GM19463 (cell line): ENCODE data around the gene PAM.
"Not testable (repeated sequence)": the region's sequence is repeated elsewhere in the genome, so short reads cannot be mapped to it uniquely, and the experiment has no call there.

Source experiments
- ATAC-seq: cut with Tn5 transposase; IDR thresholded peaks from one replicate; pipeline ENCODE4 v1.9.1; 2021; ENCODE audit warnings: mild to moderate bottlenecking, moderate library complexity; ENCODE audit not compliant: unreplicated experiment

The PAM gene

DNA sequence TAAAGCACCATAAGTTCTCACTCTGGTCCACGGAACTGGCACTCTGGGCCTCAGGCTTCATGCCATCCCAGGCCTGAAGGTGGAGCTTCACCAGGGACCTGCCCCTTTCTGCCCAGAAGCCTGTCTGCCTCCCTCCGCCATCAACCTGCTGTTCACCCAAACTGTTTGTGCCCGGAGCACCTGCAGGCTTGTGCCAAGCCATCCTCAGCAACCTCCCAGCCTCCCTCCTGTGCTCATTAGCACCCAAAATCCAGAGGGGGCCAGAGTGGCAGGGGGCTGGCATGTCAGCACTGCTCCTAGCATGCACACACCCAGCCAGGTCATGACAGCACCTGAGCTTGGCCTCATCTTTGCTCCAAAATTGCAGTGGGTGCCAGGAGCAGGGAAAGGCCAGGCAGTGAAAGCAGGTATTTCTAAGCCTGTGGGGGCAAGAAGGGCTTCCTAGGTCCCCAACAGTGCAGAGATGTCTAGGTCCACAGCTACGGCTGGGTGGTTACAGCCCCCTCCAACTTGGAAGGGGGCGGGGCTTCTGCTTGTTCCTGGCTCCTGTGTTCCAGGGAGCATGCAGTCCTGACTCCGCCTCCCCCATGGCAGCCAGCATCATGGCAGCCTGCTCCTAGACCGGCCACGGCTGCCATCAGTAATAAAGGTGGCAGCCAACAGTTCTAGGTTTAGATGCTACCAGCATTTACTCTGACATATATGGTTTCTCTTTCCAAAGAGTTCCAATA, 279.7 kb downstream of the PAM start:
- no peak for ATAC-seq

- no peak for ATAC-seq
Observed at GRCh38 chr5:103035701-103036100, 280.6 kb downstream of the PAM start.

DNA sequence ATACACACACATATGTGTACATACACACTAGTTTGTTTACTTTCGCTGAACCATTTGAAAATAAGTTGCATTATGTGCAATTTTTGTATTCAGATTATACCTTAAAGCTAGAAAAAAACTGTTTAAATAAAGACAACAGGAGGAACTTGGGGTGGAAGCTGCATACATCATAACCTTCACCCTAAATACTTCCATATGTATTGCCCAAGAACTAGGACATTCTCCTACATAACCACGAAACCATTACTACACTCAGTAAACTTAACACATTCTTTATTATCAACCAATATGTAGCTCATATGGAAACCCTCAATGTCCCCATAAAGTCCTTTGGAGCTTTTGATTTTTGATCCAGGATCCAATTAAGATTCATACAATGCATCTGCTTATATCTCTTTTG, 281.5 kb downstream of the PAM start:
- ATAC-seq: no peak

DNA sequence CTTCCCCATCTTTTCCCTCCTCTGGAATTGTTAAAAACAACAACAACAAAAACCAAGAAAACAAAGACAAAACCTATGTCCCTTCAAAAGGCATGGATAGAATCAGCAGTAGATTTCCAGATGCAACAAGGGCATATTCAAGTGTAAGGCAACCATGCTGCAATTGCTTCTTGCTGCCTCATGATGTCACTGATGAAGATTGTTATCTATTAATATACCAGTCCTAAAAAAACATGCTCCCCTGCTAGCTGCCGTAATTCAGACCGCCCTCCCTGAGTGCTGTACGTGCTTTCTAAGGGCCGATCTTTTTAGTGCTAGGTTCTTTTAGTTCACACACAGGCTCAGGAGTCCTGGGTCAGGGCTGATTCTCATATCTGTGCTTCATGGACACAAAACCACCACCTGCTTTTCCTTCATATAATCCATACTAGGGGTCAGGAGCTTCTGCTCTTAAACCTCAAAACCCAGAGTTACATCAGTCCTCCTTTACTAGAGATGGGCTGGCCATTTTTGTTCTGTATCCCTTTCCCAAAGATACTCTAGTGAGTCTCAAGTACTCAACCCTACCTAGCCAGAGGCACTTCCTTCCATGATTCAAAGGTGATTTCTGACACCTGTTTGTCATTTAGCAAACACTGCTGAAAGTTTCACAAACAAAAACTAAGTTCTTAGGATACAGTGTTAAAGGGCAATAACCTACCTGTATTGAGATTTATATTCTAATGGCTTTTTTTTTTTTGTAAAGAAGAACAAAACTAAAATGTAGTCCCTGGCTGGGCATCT, 282.8 kb downstream of the PAM start:
- ATAC-seq: no peak

DNA sequence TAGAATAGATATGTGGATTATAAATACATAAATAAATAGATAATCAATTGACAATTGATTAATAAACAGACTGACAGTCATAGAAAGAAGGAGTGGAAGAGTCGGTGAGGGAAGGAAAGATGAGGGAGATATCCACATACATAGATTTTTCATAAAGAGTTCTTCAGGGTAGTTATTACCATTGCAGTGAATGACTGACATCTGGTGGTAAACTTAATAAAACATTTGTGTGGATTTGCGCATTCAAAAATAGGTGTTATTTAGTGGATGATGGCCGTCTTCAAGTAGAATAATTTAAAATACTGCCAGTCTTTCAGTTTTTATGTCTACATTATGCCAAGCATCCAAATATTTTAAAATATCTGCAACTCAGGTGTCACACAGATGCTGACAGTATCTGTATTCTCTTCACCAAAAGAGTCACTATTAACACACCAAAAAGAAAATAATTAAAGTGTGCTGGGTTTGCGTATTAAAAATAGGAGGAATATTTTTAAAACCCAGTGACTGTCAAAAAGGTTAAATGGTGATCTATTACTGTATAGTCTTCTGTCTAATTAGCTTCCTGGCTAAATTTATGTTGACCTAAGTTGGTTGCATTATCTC, 286.1 kb downstream of the PAM start:
- ATAC-seq: no peak

- ATAC-seq: not testable (repeated sequence)
Observed at GRCh38 chr5:103046706-103047105, 291.6 kb downstream of the PAM start.

DNA sequence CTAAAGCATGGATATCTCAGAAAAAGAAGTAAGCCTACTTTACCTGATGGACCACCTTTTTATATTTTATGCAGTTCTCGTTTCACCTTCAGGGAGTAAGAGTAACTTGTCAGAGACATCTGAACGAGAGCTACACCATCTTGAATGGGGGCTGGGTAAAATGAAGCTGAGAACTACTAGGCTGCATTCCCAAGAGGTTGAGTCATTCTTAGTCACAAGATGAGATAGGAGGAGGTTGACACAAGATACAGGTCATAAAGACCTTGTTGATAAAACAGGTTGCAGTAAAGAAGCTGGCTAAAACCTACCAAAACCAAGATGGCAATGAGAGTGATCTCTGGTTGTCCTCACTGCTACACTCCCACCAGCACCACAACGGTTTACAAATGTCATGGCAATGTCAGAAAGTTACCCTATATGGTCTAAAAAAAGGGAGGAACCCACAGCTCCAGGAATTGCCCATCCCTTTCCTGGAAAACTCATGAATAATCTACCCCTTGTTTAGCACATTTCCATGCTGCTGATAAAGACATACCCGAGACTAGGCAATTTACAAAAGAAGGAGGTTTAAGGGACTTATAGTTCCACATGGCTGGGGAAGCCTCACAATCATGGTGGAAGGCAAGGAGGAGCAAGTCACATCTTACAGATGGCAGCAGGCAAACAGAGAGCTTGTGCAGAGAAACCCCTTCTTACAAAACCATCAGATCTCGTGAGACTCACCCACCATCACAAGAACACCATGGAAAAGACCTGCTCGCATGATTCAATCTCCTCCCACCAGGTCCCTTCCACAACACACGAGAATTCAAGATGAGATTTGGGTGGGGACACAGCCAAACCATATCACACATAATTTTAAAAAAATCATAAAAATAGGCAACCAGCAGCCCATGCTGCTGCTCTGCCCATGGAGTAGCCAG, 302.4 kb downstream of the PAM start:
- ATAC-seq: no peak

GRCh38 chr5:103059525-103059924, 304.4 kb downstream of the PAM start:
- no peak for ATAC-seq

- ATAC-seq: no peak
Observed at GRCh38 chr5:103060424-103060954, 305.4 kb downstream of the PAM start.

DNA sequence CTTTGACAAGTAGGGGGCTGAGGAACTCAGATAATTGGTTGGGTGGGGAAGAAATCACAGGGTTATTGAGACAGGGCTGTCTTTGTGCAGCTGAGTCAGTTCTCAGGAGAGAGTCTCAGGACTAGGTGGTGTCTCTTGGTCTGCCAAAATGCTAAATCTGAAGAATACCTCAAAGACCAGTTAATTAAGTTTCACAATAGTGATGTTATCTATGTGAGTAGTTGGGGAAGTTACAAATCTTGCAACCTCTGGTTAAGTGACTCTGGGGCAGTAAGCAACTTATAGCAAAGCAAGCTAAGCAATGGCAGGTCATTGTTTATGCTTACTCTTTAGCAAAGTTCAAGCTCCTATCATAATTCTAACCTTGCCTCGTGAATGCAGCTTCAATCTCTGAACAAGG, 311.2 kb downstream of the PAM start:
- ATAC-seq: no peak

DNA sequence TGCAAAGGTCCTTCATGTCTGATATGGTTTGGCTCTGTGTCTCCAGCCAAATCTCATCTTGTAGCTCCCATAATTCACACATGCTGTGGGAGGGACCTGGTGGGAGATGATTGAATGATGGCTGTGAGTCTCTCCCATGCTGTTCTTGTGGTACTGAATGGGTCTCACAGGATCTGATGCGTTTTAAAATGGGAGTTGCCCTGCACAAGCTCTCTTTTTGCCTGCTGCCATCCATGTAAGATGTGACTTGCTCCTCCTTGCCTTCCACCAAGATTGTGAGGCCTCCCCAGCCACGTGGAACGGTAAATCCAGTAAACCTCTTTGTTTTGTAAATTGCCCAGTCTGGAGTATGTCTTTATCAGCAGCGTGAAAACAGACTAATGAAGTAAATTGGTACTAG, 318.4 kb downstream of the PAM start:
- not testable (repeated sequence) for ATAC-seq

- ATAC-seq: no peak
Observed at GRCh38 chr5:103075442-103075841, 320.3 kb downstream of the PAM start.
